ENCODE results near the gene CDK11A.

GRCh38 chr1:1755852-1756251 is 31.7 kb upstream of the CDK11A start:
- TF ChIP-seq EZH2phosphoT487 (IDR thresholded peaks at IDR 0.05; ENCODE audit: insufficient read depth, low read depth) (no peak), EZH2 (IDR thresholded peaks at IDR 0.05; ENCODE audit: insufficient read depth, poor library complexity, severe bottlenecking) (no peak)
